SK-N-SH (cell line): ENCODE results near the gene ADGRA1. TPM values are rescaled to one million over a fixed set of nuclear protein-coding genes. Genes with fewer than 3 reads are reported as not detected.

Experiments used
- CTCF ChIA-PET: fragments of 300-600, 350-600 bp; formaldehyde crosslinking; extraction: SDS; loops from one replicate; lab custom pipeline; 2021; lab: Yijun Ruan, JAX
- POLR2A ChIA-PET: fragments of 350-600 bp; sonication (Branson Sonifier 250); formaldehyde crosslinking; extraction: SDS; loops from one replicate; lab custom pipeline; 2020; ENCODE audit warnings: antibody characterized with exemption, inconsistent platforms; lab: Yijun Ruan, JAX
- DNase-seq: peaks from one replicate; pipeline ENCODE4 v3.0.0; 2012
- H2AFZ ChIP-seq: fragments of 200-600 bp; sonication (generic); 2 replicates; pipeline ENCODE4 v1.8.1; 2016; ENCODE audit warnings: antibody characterized with exemption, mild to moderate bottlenecking, low read depth
- H3F3A ChIP-seq: fragments of 200-600 bp; sonication (generic); replicated peaks from 2 replicates; pipeline ENCODE3; 2016; ENCODE audit warnings: antibody characterized with exemption, mild to moderate bottlenecking; ENCODE audit not compliant: insufficient read depth
- H3K27ac ChIP-seq, 2 experiments: fragments of 200-500 bp in 1 of 2; fragments of 200-600 bp in 1 of 2; sonication (Bioruptor generic) in 1 of 2; sonication (generic), shearing (Covaris generic) in 1 of 2; 2 replicates each; pipeline versions ENCODE4 v1.5.1 to v1.6.1; 2014 to 2016; ENCODE audit warnings: low read depth in 2 of 2, inconsistent platforms in 1 of 2, low read length in 1 of 2, mild to moderate bottlenecking in 1 of 2, mixed read lengths in 1 of 2
- H3K27me3 ChIP-seq: fragments of 200-600 bp; sonication (generic), shearing (Covaris generic); 2 replicates; pipeline ENCODE4 v1.6.1; 2016; ENCODE audit warnings: mixed run types; ENCODE audit not compliant: insufficient read depth
- H3K36me3 ChIP-seq, 2 experiments: fragments of 200-500 bp in 1 of 2; fragments of 200-600 bp in 1 of 2; sonication (Bioruptor generic) in 1 of 2; sonication (generic) in 1 of 2; replicated peaks in 1 of 2; 2 replicates each; pipeline versions ENCODE3 to v1.5.1; 2014 to 2016; ENCODE audit warnings: low read length in 1 of 2, mild to moderate bottlenecking in 1 of 2; ENCODE audit not compliant: insufficient read depth in 2 of 2, control insufficient read depth in 1 of 2
- H3K4me1 ChIP-seq, 2 experiments: fragments of 200-500 bp in 1 of 2; fragments of 200-600 bp in 1 of 2; sonication (Bioruptor generic) in 1 of 2; sonication (generic), shearing (Covaris generic) in 1 of 2; 2 replicates each; pipeline versions ENCODE4 v1.5.1 to v1.6.1; 2014 to 2016; ENCODE audit warnings: low read depth in 1 of 2, low read length in 1 of 2, mixed run types in 1 of 2; ENCODE audit not compliant: insufficient read depth in 2 of 2, control insufficient read depth in 1 of 2
- H3K4me2 ChIP-seq: fragments of 200-600 bp; sonication (generic), shearing (Covaris generic); 2 replicates; pipeline ENCODE4 v1.6.1; 2017; ENCODE audit warnings: mixed run types
- H3K4me3 ChIP-seq, 2 experiments: fragments of 200-500 bp in 1 of 2; fragments of 200-600 bp in 1 of 2; sonication (Bioruptor generic) in 1 of 2; sonication (generic), shearing (Covaris generic) in 1 of 2; 2 replicates each; pipeline versions ENCODE4 v1.5.1 to v1.8.1; 2014 to 2016; ENCODE audit warnings: low read depth in 2 of 2, inconsistent platforms in 1 of 2, low read length in 1 of 2, mild to moderate bottlenecking in 1 of 2, mixed read lengths in 1 of 2, moderate library complexity in 1 of 2
- H3K79me2 ChIP-seq: fragments of 200-600 bp; sonication (generic); 2 replicates; pipeline ENCODE4 v1.8.1; 2017; ENCODE audit warnings: mild to moderate bottlenecking; ENCODE audit not compliant: insufficient read depth
- H3K9ac ChIP-seq: fragments of 200-600 bp; sonication (generic); 2 replicates; pipeline ENCODE4 v1.6.1; 2017; ENCODE audit warnings: mixed run types
- H3K9me2 ChIP-seq: fragments of 200-600 bp; sonication (generic); 2 replicates; pipeline ENCODE4 v1.6.1; 2017; ENCODE audit warnings: mixed run types
- H3K9me3 ChIP-seq: fragments of 200-600 bp; sonication (generic); 2 replicates; pipeline ENCODE4 v1.6.1; 2017; ENCODE audit warnings: mixed run types, mild to moderate bottlenecking, moderate library complexity
- H4K20me1 ChIP-seq: fragments of 200-600 bp; sonication (generic); 2 replicates; pipeline ENCODE4 v1.6.1; 2017; ENCODE audit warnings: mild to moderate bottlenecking, mixed run types; ENCODE audit not compliant: insufficient read depth
- EP300 ChIP-seq, 2 experiments: IDR thresholded peaks; 2 replicates each; pipeline versions ENCODE4 v1.4.0 to v1.6.1; 2012; ENCODE audit warnings: borderline replicate concordance in 1 of 2, low read depth in 1 of 2, low read length in 1 of 2
- EZH2phosphoT487 ChIP-seq: fragments of 200-600 bp; sonication (generic); IDR thresholded peaks from 2 replicates; pipeline ENCODE4 v1.6.1; 2017; ENCODE audit warnings: low read depth, mixed run types, mild to moderate bottlenecking, antibody characterized with exemption, moderate library complexity, borderline replicate concordance
- FOXJ3 ChIP-seq: sonication (generic); formaldehyde crosslinking; IDR thresholded peaks from 2 replicates; pipeline ENCODE4 v1.5.1; 2020; ENCODE audit warnings: mild to moderate bottlenecking, missing genetic modification reagents
- GATA2 ChIP-seq: sonication (generic); formaldehyde crosslinking; IDR thresholded peaks from 2 replicates; pipeline ENCODE4 v1.5.0; 2020; ENCODE audit warnings: mild to moderate bottlenecking, missing genetic modification reagents
- JUND ChIP-seq: IDR thresholded peaks from 2 replicates; pipeline ENCODE4 v1.4.0; 2012
- MXI1 ChIP-seq: IDR thresholded peaks from 2 replicates; pipeline ENCODE4 v1.6.1; 2012; ENCODE audit warnings: mild to moderate bottlenecking, low read depth, low read length, improper control_type of control experiment
- NRF1 ChIP-seq: IDR thresholded peaks from 2 replicates; pipeline ENCODE4 v1.6.1; 2012; ENCODE audit warnings: low read depth, mild to moderate bottlenecking, low read length
- POLR2AphosphoS5 ChIP-seq: IDR thresholded peaks from 2 replicates; pipeline ENCODE4 v1.6.1; 2012; ENCODE audit warnings: low read depth, low read length
- RCOR1 ChIP-seq: fragments of 150-350 bp; IDR thresholded peaks from 2 replicates; pipeline ENCODE4 v1.6.1; 2017; ENCODE audit warnings: antibody characterized with exemption, low read length
- RXRA ChIP-seq: IDR thresholded peaks from 2 replicates; pipeline ENCODE4 v1.4.0; 2012; ENCODE audit warnings: low read depth, mild to moderate bottlenecking, borderline replicate concordance
- SMC3 ChIP-seq: IDR thresholded peaks from 2 replicates; pipeline ENCODE4 v1.6.1; 2012; ENCODE audit warnings: low read depth, low read length, improper control_type of control experiment
- TAF1 ChIP-seq: IDR thresholded peaks from 2 replicates; pipeline ENCODE4 v1.6.1; 2012; ENCODE audit warnings: low read depth, mild to moderate bottlenecking, low read length, moderate library complexity, borderline replicate concordance
- TEAD4 ChIP-seq: IDR thresholded peaks from 2 replicates; pipeline ENCODE4 v1.4.0; 2012; ENCODE audit warnings: mild to moderate bottlenecking, borderline replicate concordance; ENCODE audit not compliant: insufficient read depth
- WGBS: methylation state at CpG from one replicate; pipeline ENCODE4 v1.1.6; 2017; ENCODE audit warnings: low lambda C conversion rate; 5-methylcytosine and 5-hydroxymethylcytosine counted together
- polyA plus RNA-seq, 3 experiments: library from polyadenylated mRNA; depleted of rRNA; stranded (reverse); fragments of >200 nt; gene quantifications; 2 replicates each; pipeline ENCODE4 v1.2.3, GENCODE V29; 2012
- TF ChIP-seq, protein P1 (sequence below): fragments of 150-350 bp; IDR thresholded peaks from 2 replicates; pipeline ENCODE4 v1.6.1; 2017; ENCODE audit warnings: antibody characterized with exemption, low read length, low read depth, borderline replicate concordance
- TF ChIP-seq, protein P2 (sequence below): fragments of 150-350 bp; IDR thresholded peaks from 2 replicates; pipeline ENCODE4 v1.6.1; 2016; ENCODE audit warnings: mild to moderate bottlenecking, low read depth, low read length
- TF ChIP-seq, protein P3 (sequence below): fragments of 200-600 bp; sonication (generic); IDR thresholded peaks from 2 replicates; pipeline ENCODE4 v1.6.1; 2017; ENCODE audit warnings: antibody characterized with exemption, mild to moderate bottlenecking, moderate library complexity

Gene ADGRA1
- polyA plus RNA-seq, 1 of the 3 experiments (the other 2 are of a cell fraction) = not detected

DNA sequence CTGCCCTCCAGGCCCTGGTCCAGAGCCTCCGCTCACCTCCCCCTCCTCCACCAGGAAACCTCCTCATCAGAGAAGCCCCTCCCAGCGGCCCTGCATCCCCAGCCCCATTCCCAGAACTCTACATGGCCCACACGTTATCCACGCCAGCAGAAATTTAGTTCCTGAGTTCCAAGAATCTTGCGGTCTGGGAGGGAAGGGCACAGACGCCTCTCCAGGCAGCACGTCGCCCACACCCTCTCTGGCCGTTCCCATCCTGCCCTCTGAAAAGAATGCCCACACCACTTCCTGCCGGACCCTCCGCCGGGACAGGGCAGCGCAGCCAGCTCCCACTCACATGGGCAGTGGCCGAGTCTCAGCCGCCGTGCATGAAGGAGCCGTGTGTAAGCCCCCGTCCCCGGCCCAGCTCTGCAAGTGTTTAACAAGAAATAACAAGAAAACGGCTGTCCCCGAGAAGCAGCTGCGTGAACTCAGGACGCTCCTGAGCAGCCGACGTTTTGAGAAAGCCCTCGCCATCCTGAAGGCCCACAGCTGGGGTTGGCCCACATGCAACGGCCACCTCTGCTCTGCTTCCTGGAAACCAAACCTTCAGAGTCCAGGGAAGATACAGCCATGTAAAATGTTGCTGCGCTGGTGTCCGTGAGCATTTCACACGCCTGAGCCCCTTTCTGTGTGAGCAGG, 17.4 kb downstream of the ADGRA1 start:
- DNase-seq = no peak
- Histone ChIP-seq H3K4me1 (no peaks in the 10 kb centered on the region), H3K27me3 (no peaks in the 10 kb centered on the region), H2AFZ (no peak overlapping the region), H3K4me2 (no peak overlapping the region), H4K20me1 (no peaks in the 10 kb centered on the region), H3K9me3 (no peaks in the 10 kb centered on the region), H3K36me3 (no peaks in the 10 kb centered on the region), H3K9ac (no peak overlapping the region), H3K79me2 (no peaks in the 10 kb centered on the region), H3K27ac (no peak overlapping the region), H3K9me2 (no peaks in the 10 kb centered on the region), H3F3A (no peaks in the 10 kb centered on the region), H3K4me3 (no peak overlapping the region)
- POLR2A ChIA-PET = no interaction called here
- CTCF ChIA-PET = no interaction called here
- TF ChIP-seq, protein P1, sequence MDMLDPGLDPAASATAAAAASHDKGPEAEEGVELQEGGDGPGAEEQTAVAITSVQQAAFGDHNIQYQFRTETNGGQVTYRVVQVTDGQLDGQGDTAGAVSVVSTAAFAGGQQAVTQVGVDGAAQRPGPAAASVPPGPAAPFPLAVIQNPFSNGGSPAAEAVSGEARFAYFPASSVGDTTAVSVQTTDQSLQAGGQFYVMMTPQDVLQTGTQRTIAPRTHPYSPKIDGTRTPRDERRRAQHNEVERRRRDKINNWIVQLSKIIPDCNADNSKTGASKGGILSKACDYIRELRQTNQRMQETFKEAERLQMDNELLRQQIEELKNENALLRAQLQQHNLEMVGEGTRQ = no peak
- TF ChIP-seq EZH2phosphoT487 = no peak
- TF ChIP-seq FOXJ3 (CRISPR knock-in tag) = no peak
- TF ChIP-seq TAF1 = no peak
- TF ChIP-seq POLR2AphosphoS5 = no peak
- no peak for TF ChIP-seq RXRA
- no peak for TF ChIP-seq TEAD4
- TF ChIP-seq, protein P2, sequence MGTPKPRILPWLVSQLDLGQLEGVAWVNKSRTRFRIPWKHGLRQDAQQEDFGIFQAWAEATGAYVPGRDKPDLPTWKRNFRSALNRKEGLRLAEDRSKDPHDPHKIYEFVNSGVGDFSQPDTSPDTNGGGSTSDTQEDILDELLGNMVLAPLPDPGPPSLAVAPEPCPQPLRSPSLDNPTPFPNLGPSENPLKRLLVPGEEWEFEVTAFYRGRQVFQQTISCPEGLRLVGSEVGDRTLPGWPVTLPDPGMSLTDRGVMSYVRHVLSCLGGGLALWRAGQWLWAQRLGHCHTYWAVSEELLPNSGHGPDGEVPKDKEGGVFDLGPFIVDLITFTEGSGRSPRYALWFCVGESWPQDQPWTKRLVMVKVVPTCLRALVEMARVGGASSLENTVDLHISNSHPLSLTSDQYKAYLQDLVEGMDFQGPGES = no peak
- no peak for TF ChIP-seq RCOR1
- TF ChIP-seq JUND = no peak
- no peak for TF ChIP-seq SMC3
- no peak for TF ChIP-seq MXI1
- TF ChIP-seq NRF1 = no peak
- TF ChIP-seq, protein P3, sequence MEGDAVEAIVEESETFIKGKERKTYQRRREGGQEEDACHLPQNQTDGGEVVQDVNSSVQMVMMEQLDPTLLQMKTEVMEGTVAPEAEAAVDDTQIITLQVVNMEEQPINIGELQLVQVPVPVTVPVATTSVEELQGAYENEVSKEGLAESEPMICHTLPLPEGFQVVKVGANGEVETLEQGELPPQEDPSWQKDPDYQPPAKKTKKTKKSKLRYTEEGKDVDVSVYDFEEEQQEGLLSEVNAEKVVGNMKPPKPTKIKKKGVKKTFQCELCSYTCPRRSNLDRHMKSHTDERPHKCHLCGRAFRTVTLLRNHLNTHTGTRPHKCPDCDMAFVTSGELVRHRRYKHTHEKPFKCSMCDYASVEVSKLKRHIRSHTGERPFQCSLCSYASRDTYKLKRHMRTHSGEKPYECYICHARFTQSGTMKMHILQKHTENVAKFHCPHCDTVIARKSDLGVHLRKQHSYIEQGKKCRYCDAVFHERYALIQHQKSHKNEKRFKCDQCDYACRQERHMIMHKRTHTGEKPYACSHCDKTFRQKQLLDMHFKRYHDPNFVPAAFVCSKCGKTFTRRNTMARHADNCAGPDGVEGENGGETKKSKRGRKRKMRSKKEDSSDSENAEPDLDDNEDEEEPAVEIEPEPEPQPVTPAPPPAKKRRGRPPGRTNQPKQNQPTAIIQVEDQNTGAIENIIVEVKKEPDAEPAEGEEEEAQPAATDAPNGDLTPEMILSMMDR = no peak
- TF ChIP-seq GATA2 (CRISPR knock-in tag) = no peak
- TF ChIP-seq EP300 (IDR thresholded peaks at IDR 0.05; ENCODE audit: borderline replicate concordance in 1 of 2, low read depth in 1 of 2, low read length in 1 of 2) = no peak
- WGBS = 71% methylated on average over 17 of the region's 30 CpGs
